ENCODE data around the gene KCNJ11. TPM values are rescaled to one million over a fixed set of nuclear protein-coding genes. Genes with fewer than 3 reads are reported as not detected.

KCNJ11 gene
- total and polyA plus RNA-seq, 10 donors, result 0.13 to 3.8 (median 1.5) TPM; not detected in 1

GRCh38 chr11:17353821-17354600 lies 34.4 kb downstream of the KCNJ11 start:
- TF ChIP-seq CTCF (IDR thresholded peaks at IDR 0.05 in 8 of 11, conservative IDR thresholded peaks at IDR 0.05 in 3 of 11) (no peak), POLR2A (IDR thresholded peaks at IDR 0.05) (no peak), POLR2AphosphoS5 (IDR thresholded peaks at IDR 0.05) (no peak)
- Histone ChIP-seq H3K4me3 (peak overlapping the region; percentile 51 to 84 (median 60)), H3K36me3 (no peaks in the 10 kb centered on the region), H3K27ac (peak overlapping the region in 7 of 8 donors; percentile 51 to 86 (median 78)), H3K9me3 (peaks cover 0 to 8% (median 0%) of the 10 kb centered on the region in 8 donors), H3K27me3 (replicated peaks in 1 of 7) (peaks cover 0 to 30% (median 0%) of the 10 kb centered on the region in 7 donors), H3K4me1 (peaks cover 13 to 39% (median 31%) of the 10 kb centered on the region in 6 donors)
- whole genome bisulfite sequencing, 5 donors, result 6 to 8% (median 8%) methylated on average over 15 of the region's 15 CpGs
- no peak for DNase-seq
- intact Hi-C loops (cut with DNase I; ENCODE audit: low total_unique reads), result loop anchor here (10.0 kb wide), 1 partner anchor 119 kb away; no protein-coding TSS in a partner anchor

GRCh38 chr11:17352950-17353820 lies 35.3 kb downstream of the KCNJ11 start:
- H3K27ac ChIP-seq, result peak overlapping the region; percentile 30 to 86 (median 78)
- H3K27me3 ChIP-seq (replicated peaks in 1 of 7), result peaks cover 0 to 30% (median 0%) of the 10 kb centered on the region in 7 donors
- no peaks in the 10 kb centered on the region for H3K36me3 ChIP-seq
- peaks cover 13 to 39% (median 31%) of the 10 kb centered on the region in 6 donors for H3K4me1 ChIP-seq
- peaks cover 0 to 8% (median 0%) of the 10 kb centered on the region in 8 donors for H3K9me3 ChIP-seq
- peak; percentile 88 for DNase-seq
- intact Hi-C loops (cut with DNase I; ENCODE audit: low total_unique reads), result loop anchor here (10.0 kb wide), 1 partner anchor 118 kb away; no protein-coding TSS in a partner anchor
- TF ChIP-seq POLR2AphosphoS5 (IDR thresholded peaks at IDR 0.05) (peak; percentile 27 to 74 (median 70)), CTCF (IDR thresholded peaks at IDR 0.05 in 8 of 11, conservative IDR thresholded peaks at IDR 0.05 in 3 of 11) (peak in 1 of 11 experiments; percentile 8), POLR2A (IDR thresholded peaks at IDR 0.05) (no peak)
- 0 to 1% (median 1%) methylated on average over 52 to 69 of the region's 69 CpGs for WGBS, 5 donors
- H3K4me3 ChIP-seq, result peak overlapping the region; percentile 51 to 84 (median 60)

GRCh38 chr11:17351510-17352176 lies 36.8 kb downstream of the KCNJ11 start, which contains the start of gene NCR3LG1:
TSS of gene NCR3LG1 (plus strand) at chr11:17351800. CDS start at chr11:17351970, 170 bp downstream.
- 1% methylated on average over 33 to 61 of the region's 61 CpGs for WGBS, 5 donors
- H3K27me3 ChIP-seq (replicated peaks in 1 of 7), result peaks cover 0 to 30% (median 0%) of the 10 kb centered on the region in 7 donors

More at GRCh38 chr11:17351510-17352176, 36.8 kb downstream of the KCNJ11 start, which contains the start of gene NCR3LG1:
- Histone ChIP-seq H3K27ac (peak within 1 kb of the TSS in 6 of 8 donors; percentile 30 to 86 (median 77)), H3K36me3 (no peaks in the 10 kb centered on the region), H3K4me3 (peak within 1 kb of the TSS; percentile 51 to 84 (median 60)), H3K4me1 (peaks cover 13 to 39% (median 31%) of the 10 kb centered on the region in 6 donors), H3K9me3 (peaks cover 0 to 8% (median 0%) of the 10 kb centered on the region in 8 donors)
- DNase-seq, result peak; percentile 91
- intact Hi-C loops (cut with DNase I; ENCODE audit: low total_unique reads), result loop anchor here (10.0 kb wide), 1 partner anchor 117 kb away; no protein-coding TSS in a partner anchor
- TF ChIP-seq POLR2A (IDR thresholded peaks at IDR 0.05) (no peak), POLR2AphosphoS5 (IDR thresholded peaks at IDR 0.05) (peak; percentile 14 to 75 (median 59)), CTCF (IDR thresholded peaks at IDR 0.05 in 8 of 11, conservative IDR thresholded peaks at IDR 0.05 in 3 of 11) (no peak)
